NCI-H2107 (cell line): ENCODE results near the gene UNC13D.
"Not testable (repeated sequence)": the region's sequence is repeated elsewhere in the genome, so short reads cannot be mapped to it uniquely, and the experiment has no call there.

Experiments used
- DNase-seq: peaks from one replicate; lab custom pipeline; 2025; lab: John Stamatoyannopoulos, UW

UNC13D gene

GRCh38 chr17:75843577-75844529 is at the start of gene UNC13D:
Gene UNC13D (minus strand): TSS chr17:75844404. CDS start chr17:75844337, 67 bp downstream.
- no peak for DNase-seq

- no peak for DNase-seq
These were observed 49.3 kb upstream of the UNC13D start for GRCh38 chr17:75893305-75894048.

- no peak for DNase-seq
These were observed 48.5 kb upstream of the UNC13D start for GRCh38 chr17:75892556-75893224.

GRCh38 chr17:75891605-75892555 is 47.7 kb upstream of the UNC13D start:
- DNase-seq: no peak

GRCh38 chr17:75891022-75891604 is 46.9 kb upstream of the UNC13D start:
- DNase-seq: no peak

- no peak for DNase-seq
These were observed 45.2 kb upstream of the UNC13D start for GRCh38 chr17:75889454-75889853.

- DNase-seq: no peak
These were observed 44.3 kb upstream of the UNC13D start for GRCh38 chr17:75888484-75888883.

- DNase-seq: not testable (repeated sequence)
These were observed 41.7 kb upstream of the UNC13D start for GRCh38 chr17:75885860-75886259.

- no peak for DNase-seq
These were observed 41.2 kb upstream of the UNC13D start for GRCh38 chr17:75885431-75885830.

GRCh38 chr17:75881678-75882454 is 37.7 kb upstream of the UNC13D start:
- no peak for DNase-seq

GRCh38 chr17:75880266-75880665 is 36.1 kb upstream of the UNC13D start:
- DNase-seq: no peak

- no peak for DNase-seq
These were observed 34.2 kb upstream of the UNC13D start, which contains the start of gene TRIM47 for GRCh38 chr17:75878174-75878998. Gene TRIM47 (minus strand): TSS chr17:75878581. CDS start chr17:75878548, 33 bp downstream.

- DNase-seq: no peak
These were observed 33.6 kb upstream of the UNC13D start for GRCh38 chr17:75877752-75878173.

- DNase-seq: no peak
These were observed 32.9 kb upstream of the UNC13D start for GRCh38 chr17:75876938-75877751.

- DNase-seq: peak; percentile 59
These were observed 32.2 kb upstream of the UNC13D start for GRCh38 chr17:75876190-75876937.

GRCh38 chr17:75875940-75876189 is 31.7 kb upstream of the UNC13D start:
- no peak for DNase-seq

GRCh38 chr17:75875182-75875939 is 31.2 kb upstream of the UNC13D start:
- no peak for DNase-seq
